Measurements from ENCODE around the gene NADSYN1. TPM values are rescaled to one million over a fixed set of nuclear protein-coding genes. Genes with fewer than 3 reads are reported as not detected.
"Not testable (repeated sequence)": the region's sequence is repeated elsewhere in the genome, so short reads cannot be mapped to it uniquely, and the experiment has no call there.

Gene NADSYN1
- polyA plus RNA-seq, 4 donors = 85.7 to 210 (median 97.9) TPM

- peaks cover 0 to 12% of the 10 kb centered on the region in 2 donors for H3K9me3 ChIP-seq (ENCODE audit: control insufficient read depth in 2 of 2, insufficient read depth in 1 of 2, low read depth in 1 of 2, low read length in 1 of 2)
- peaks cover 0 to 26% (median 10%) of the 10 kb centered on the region in 3 donors for H3K36me3 ChIP-seq (ENCODE audit: control insufficient read depth in 3 of 3, insufficient read depth in 2 of 3, low read depth in 1 of 3, low read length in 3 of 3)
- FAIRE-seq (no peak), DNase-seq (no peak)
- no peaks in the 10 kb centered on the region for H3K4me1 ChIP-seq (ENCODE audit: control insufficient read depth in 3 of 3, insufficient read depth in 2 of 3, low read depth in 1 of 3, low read length in 2 of 3)
- no peak overlapping the region for H3K4me3 ChIP-seq (ENCODE audit: low read depth in 1 of 3, low read length in 3 of 3)
- no peak overlapping the region for H3K27ac ChIP-seq (ENCODE audit: low read depth in 1 of 3, low read length in 2 of 3)
- 90 to 97% (median 93%) methylated on average over 5 of the region's 5 CpGs for WGBS, 3 donors
- no peaks in the 10 kb centered on the region for H3K27me3 ChIP-seq (ENCODE audit: control insufficient read depth in 3 of 3, insufficient read depth in 3 of 3, low read length in 3 of 3)
These were observed 54.1 kb downstream of the NADSYN1 start for GRCh38 chr11:71507102-71507501.

GRCh38 chr11:71518506-71519471, 65.8 kb downstream of the NADSYN1 start:
- 93 to 98% (median 95%) methylated on average over 38 to 55 of the region's 55 CpGs for WGBS, 3 donors
- Histone ChIP-seq H3K36me3 (ENCODE audit: control insufficient read depth in 3 of 3, insufficient read depth in 2 of 3, low read depth in 1 of 3, low read length in 3 of 3) (no peaks in the 10 kb centered on the region), H3K4me3 (ENCODE audit: low read depth in 1 of 3, low read length in 3 of 3) (no peak overlapping the region), H3K27me3 (ENCODE audit: control insufficient read depth in 3 of 3, insufficient read depth in 3 of 3, low read length in 3 of 3) (no peaks in the 10 kb centered on the region), H3K4me1 (ENCODE audit: control insufficient read depth in 3 of 3, insufficient read depth in 2 of 3, low read depth in 1 of 3, low read length in 2 of 3) (no peaks in the 10 kb centered on the region), H3K27ac (ENCODE audit: low read depth in 1 of 3, low read length in 2 of 3) (no peak overlapping the region), H3K9me3 (ENCODE audit: control insufficient read depth in 2 of 2, insufficient read depth in 1 of 2, low read depth in 1 of 2, low read length in 1 of 2) (no peaks in the 10 kb centered on the region)
- FAIRE-seq (no peak), DNase-seq (no peak)

- H3K36me3 ChIP-seq (ENCODE audit: control insufficient read depth in 3 of 3, insufficient read depth in 2 of 3, low read depth in 1 of 3, low read length in 3 of 3) = no peaks in the 10 kb centered on the region
- FAIRE-seq = no peak
- no peak overlapping the region for H3K4me3 ChIP-seq (ENCODE audit: low read depth in 1 of 3, low read length in 3 of 3)
- no peak overlapping the region for H3K27ac ChIP-seq (ENCODE audit: low read depth in 1 of 3, low read length in 2 of 3)
- no peaks in the 10 kb centered on the region for H3K27me3 ChIP-seq (ENCODE audit: control insufficient read depth in 3 of 3, insufficient read depth in 3 of 3, low read length in 3 of 3)
- WGBS, 3 donors = 81 to 82% (median 82%) methylated on average over 10 of the region's 10 CpGs
- no peaks in the 10 kb centered on the region for H3K9me3 ChIP-seq (ENCODE audit: control insufficient read depth in 2 of 2, insufficient read depth in 1 of 2, low read depth in 1 of 2, low read length in 1 of 2)
- DNase-seq = no peak
- H3K4me1 ChIP-seq (ENCODE audit: control insufficient read depth in 3 of 3, insufficient read depth in 2 of 3, low read depth in 1 of 3, low read length in 2 of 3) = no peaks in the 10 kb centered on the region
These were observed 66.5 kb downstream of the NADSYN1 start for GRCh38 chr11:71519546-71519945.

- H3K4me3 ChIP-seq (ENCODE audit: low read depth in 1 of 3, low read length in 3 of 3) = no peak overlapping the region
- no peaks in the 10 kb centered on the region for H3K9me3 ChIP-seq (ENCODE audit: control insufficient read depth in 2 of 2, insufficient read depth in 1 of 2, low read depth in 1 of 2, low read length in 1 of 2)
- H3K4me1 ChIP-seq (ENCODE audit: control insufficient read depth in 3 of 3, insufficient read depth in 2 of 3, low read depth in 1 of 3, low read length in 2 of 3) = no peaks in the 10 kb centered on the region
- H3K27ac ChIP-seq (ENCODE audit: low read depth in 1 of 3, low read length in 2 of 3) = no peak overlapping the region
- WGBS, 3 donors = 63 to 70% (median 63%) methylated on average over 3 of the region's 3 CpGs
- no peaks in the 10 kb centered on the region for H3K36me3 ChIP-seq (ENCODE audit: control insufficient read depth in 3 of 3, insufficient read depth in 2 of 3, low read depth in 1 of 3, low read length in 3 of 3)
- FAIRE-seq = no peak
- no peak for DNase-seq
- H3K27me3 ChIP-seq (ENCODE audit: control insufficient read depth in 3 of 3, insufficient read depth in 3 of 3, low read length in 3 of 3) = no peaks in the 10 kb centered on the region
These were observed 72.4 kb downstream of the NADSYN1 start for GRCh38 chr11:71525188-71525937.

GRCh38 chr11:71525938-71526495, 73.0 kb downstream of the NADSYN1 start:
- H3K9me3 ChIP-seq (ENCODE audit: control insufficient read depth in 2 of 2, insufficient read depth in 1 of 2, low read depth in 1 of 2, low read length in 1 of 2) = no peaks in the 10 kb centered on the region
- no peak for FAIRE-seq
- WGBS, 3 donors = 78 to 93% (median 82%) methylated on average over 2 of the region's 2 CpGs
- H3K4me1 ChIP-seq (ENCODE audit: control insufficient read depth in 3 of 3, insufficient read depth in 2 of 3, low read depth in 1 of 3, low read length in 2 of 3) = no peaks in the 10 kb centered on the region
- H3K36me3 ChIP-seq (ENCODE audit: control insufficient read depth in 3 of 3, insufficient read depth in 2 of 3, low read depth in 1 of 3, low read length in 3 of 3) = no peaks in the 10 kb centered on the region
- DNase-seq = peak; percentile 74 to 89
- no peak overlapping the region for H3K27ac ChIP-seq (ENCODE audit: low read depth in 1 of 3, low read length in 2 of 3)
- H3K27me3 ChIP-seq (ENCODE audit: control insufficient read depth in 3 of 3, insufficient read depth in 3 of 3, low read length in 3 of 3) = no peaks in the 10 kb centered on the region
- no peak overlapping the region for H3K4me3 ChIP-seq (ENCODE audit: low read depth in 1 of 3, low read length in 3 of 3)

- not testable (repeated sequence) for H3K27me3 ChIP-seq (ENCODE audit: control insufficient read depth in 3 of 3, insufficient read depth in 3 of 3, low read length in 3 of 3); H3K36me3 ChIP-seq (ENCODE audit: control insufficient read depth in 3 of 3, insufficient read depth in 2 of 3, low read depth in 1 of 3, low read length in 3 of 3); H3K4me1 ChIP-seq (ENCODE audit: control insufficient read depth in 3 of 3, insufficient read depth in 2 of 3, low read depth in 1 of 3, low read length in 2 of 3); H3K9me3 ChIP-seq (ENCODE audit: control insufficient read depth in 2 of 2, insufficient read depth in 1 of 2, low read depth in 1 of 2, low read length in 1 of 2); FAIRE-seq; H3K27ac ChIP-seq (ENCODE audit: low read depth in 1 of 3, low read length in 2 of 3); H3K4me3 ChIP-seq (ENCODE audit: low read depth in 1 of 3, low read length in 3 of 3)
- DNase-seq = peak in 1 of 2 donors; percentile 15
- WGBS, 3 donors = 21 to 39% (median 39%) methylated on average over 10 of the region's 10 CpGs
These were observed 74.0 kb downstream of the NADSYN1 start, which contains the start of gene KRTAP5-7 for GRCh38 chr11:71526796-71527575. Gene KRTAP5-7 (plus strand): TSS chr11:71527267. CDS start chr11:71527301, 34 bp downstream.

GRCh38 chr11:71527576-71528210, 74.7 kb downstream of the NADSYN1 start:
- no peak for FAIRE-seq
- WGBS, 3 donors = 85 to 87% (median 87%) methylated on average over 6 of the region's 6 CpGs
- Histone ChIP-seq H3K4me3 (ENCODE audit: low read depth in 1 of 3, low read length in 3 of 3) (no peak overlapping the region), H3K27me3 (ENCODE audit: control insufficient read depth in 3 of 3, insufficient read depth in 3 of 3, low read length in 3 of 3) (no peaks in the 10 kb centered on the region), H3K9me3 (ENCODE audit: control insufficient read depth in 2 of 2, insufficient read depth in 1 of 2, low read depth in 1 of 2, low read length in 1 of 2) (no peaks in the 10 kb centered on the region), H3K36me3 (ENCODE audit: control insufficient read depth in 3 of 3, insufficient read depth in 2 of 3, low read depth in 1 of 3, low read length in 3 of 3) (no peaks in the 10 kb centered on the region), H3K4me1 (ENCODE audit: control insufficient read depth in 3 of 3, insufficient read depth in 2 of 3, low read depth in 1 of 3, low read length in 2 of 3) (no peaks in the 10 kb centered on the region), H3K27ac (ENCODE audit: low read depth in 1 of 3, low read length in 2 of 3) (no peak overlapping the region)
- DNase-seq = no peak
